Loucy (cell line): Measurements from ENCODE around the gene USP22.

Experiments
- H2AFZ ChIP-seq: fragments of 200-600 bp; sonication (generic); 2 replicates; pipeline ENCODE4 v1.6.0; 2016; ENCODE audit warnings: antibody characterized with exemption, mild to moderate bottlenecking, low read length, moderate library complexity
- H3F3A ChIP-seq: fragments of 200-600 bp; 2 replicates; pipeline ENCODE4 v1.6.0; 2016; ENCODE audit warnings: antibody characterized with exemption, low read depth, mild to moderate bottlenecking
- H3K27me3 ChIP-seq: fragments of 200-600 bp; sonication (generic); 2 replicates; pipeline ENCODE4 v1.6.1; 2014; ENCODE audit warnings: low read length, mild to moderate bottlenecking; ENCODE audit not compliant: insufficient read depth, poor library complexity, severe bottlenecking
- H3K36me3 ChIP-seq: fragments of 200-600 bp; sonication (generic); 2 replicates; pipeline ENCODE4 v1.6.1; 2016; ENCODE audit warnings: low read length; ENCODE audit not compliant: insufficient read depth
- H3K4me1 ChIP-seq: fragments of 200-600 bp; sonication (generic); 2 replicates; pipeline ENCODE4 v1.5.1; 2014; ENCODE audit warnings: low read length, mild to moderate bottlenecking; ENCODE audit not compliant: insufficient read depth, poor library complexity, severe bottlenecking
- H3K4me2 ChIP-seq: fragments of 200-600 bp; sonication (generic); 2 replicates; pipeline ENCODE4 v1.6.0; 2014; ENCODE audit warnings: antibody characterized with exemption, low read length, low read depth, mild to moderate bottlenecking; ENCODE audit not compliant: poor library complexity, severe bottlenecking
- H3K4me3 ChIP-seq: fragments of 200-600 bp; sonication (generic); 2 replicates; pipeline ENCODE4 v1.5.1; 2014; ENCODE audit warnings: low read length, mild to moderate bottlenecking, mixed read lengths; ENCODE audit not compliant: poor library complexity, severe bottlenecking
- H3K79me2 ChIP-seq: fragments of 200-600 bp; sonication (generic); 2 replicates; pipeline ENCODE4 v1.6.1; 2014; ENCODE audit warnings: low read length; ENCODE audit not compliant: insufficient read depth
- H3K9ac ChIP-seq: fragments of 200-600 bp; sonication (generic); 2 replicates; pipeline ENCODE4 v1.6.0; 2014; ENCODE audit warnings: mild to moderate bottlenecking, low read depth, low read length, moderate library complexity; ENCODE audit not compliant: poor library complexity, severe bottlenecking
- H3K9me2 ChIP-seq: fragments of 200-600 bp; sonication (generic); replicated peaks from 2 replicates; pipeline ENCODE4 v1.6.1; 2016; ENCODE audit warnings: low read depth, low read length, mixed read lengths
- H3K9me3 ChIP-seq: fragments of 200-600 bp; sonication (generic); 2 replicates; pipeline ENCODE4 v1.6.1; 2014; ENCODE audit warnings: mild to moderate bottlenecking, antibody characterized with exemption, low read length, low read depth; ENCODE audit not compliant: insufficient read depth
- H4K20me1 ChIP-seq: fragments of 200-600 bp; sonication (generic); 2 replicates; pipeline ENCODE4 v1.6.0; 2014; ENCODE audit warnings: antibody characterized with exemption, low read length, mild to moderate bottlenecking; ENCODE audit not compliant: insufficient read depth, poor library complexity, severe bottlenecking
- EZH2phosphoT487 ChIP-seq: fragments of 200-600 bp; IDR thresholded peaks from 2 replicates; pipeline ENCODE4 v1.6.1; 2018; ENCODE audit warnings: antibody characterized with exemption, mild to moderate bottlenecking, moderate library complexity, borderline replicate concordance
- TF ChIP-seq, protein P1 (sequence below): fragments of 200-600 bp; sonication (generic); conservative IDR thresholded peaks from 2 replicates; pipeline ENCODE4 v1.5.1; 2014; ENCODE audit warnings: mild to moderate bottlenecking, antibody characterized with exemption, low read length

Gene USP22

DNA sequence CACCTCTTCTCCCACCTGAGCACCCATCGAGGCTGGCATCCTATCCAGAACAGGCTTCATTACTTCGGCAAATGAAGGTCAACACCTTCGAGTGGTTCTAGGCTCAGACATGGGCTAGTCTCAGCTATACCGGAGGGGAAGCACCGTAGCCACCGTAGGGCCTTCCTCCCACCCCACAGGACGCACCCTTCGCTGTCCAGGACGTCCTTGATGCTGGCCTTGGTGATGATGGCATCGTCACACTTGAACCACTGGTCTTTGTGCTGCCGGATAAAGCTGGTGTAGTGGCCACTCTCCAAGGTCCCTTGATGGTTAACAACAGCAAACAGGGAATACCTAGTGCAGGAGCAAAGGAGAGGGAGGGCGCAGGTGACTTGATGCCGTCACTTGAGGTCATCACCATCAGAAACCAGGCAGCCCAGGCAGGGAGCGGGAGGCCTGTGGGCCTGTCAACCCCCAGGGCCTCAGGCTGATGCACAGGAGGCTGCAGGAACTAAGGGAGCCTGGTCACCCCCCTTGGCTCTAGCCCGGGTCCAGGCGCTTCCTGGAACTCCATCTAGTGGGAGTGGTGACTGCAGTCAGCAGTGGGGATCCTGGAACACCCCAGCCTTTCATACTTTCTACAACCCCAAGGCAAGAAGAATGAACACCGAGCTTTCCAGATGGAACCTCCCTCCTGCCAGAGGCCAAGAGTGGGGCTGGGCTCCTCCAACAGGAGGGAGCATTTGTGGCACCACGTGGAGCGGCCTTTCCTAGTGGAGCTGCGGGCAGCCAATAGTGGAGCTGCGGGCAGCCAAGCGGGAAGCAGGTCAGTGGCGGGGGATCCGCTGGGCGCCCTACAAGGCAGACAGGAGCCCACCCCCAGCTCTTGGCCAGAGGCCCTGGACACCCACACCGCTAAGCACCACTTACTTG, 38.5 kb downstream of the USP22 start:
- H4K20me1 ChIP-seq, result peaks cover 52% of the 10 kb centered on the region
- H3K9ac ChIP-seq, result no peak overlapping the region
- no peaks in the 10 kb centered on the region for H3K9me3 ChIP-seq
- TF ChIP-seq, protein P1, sequence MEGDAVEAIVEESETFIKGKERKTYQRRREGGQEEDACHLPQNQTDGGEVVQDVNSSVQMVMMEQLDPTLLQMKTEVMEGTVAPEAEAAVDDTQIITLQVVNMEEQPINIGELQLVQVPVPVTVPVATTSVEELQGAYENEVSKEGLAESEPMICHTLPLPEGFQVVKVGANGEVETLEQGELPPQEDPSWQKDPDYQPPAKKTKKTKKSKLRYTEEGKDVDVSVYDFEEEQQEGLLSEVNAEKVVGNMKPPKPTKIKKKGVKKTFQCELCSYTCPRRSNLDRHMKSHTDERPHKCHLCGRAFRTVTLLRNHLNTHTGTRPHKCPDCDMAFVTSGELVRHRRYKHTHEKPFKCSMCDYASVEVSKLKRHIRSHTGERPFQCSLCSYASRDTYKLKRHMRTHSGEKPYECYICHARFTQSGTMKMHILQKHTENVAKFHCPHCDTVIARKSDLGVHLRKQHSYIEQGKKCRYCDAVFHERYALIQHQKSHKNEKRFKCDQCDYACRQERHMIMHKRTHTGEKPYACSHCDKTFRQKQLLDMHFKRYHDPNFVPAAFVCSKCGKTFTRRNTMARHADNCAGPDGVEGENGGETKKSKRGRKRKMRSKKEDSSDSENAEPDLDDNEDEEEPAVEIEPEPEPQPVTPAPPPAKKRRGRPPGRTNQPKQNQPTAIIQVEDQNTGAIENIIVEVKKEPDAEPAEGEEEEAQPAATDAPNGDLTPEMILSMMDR, result no peak
- TF ChIP-seq EZH2phosphoT487, result no peak
- no peaks in the 10 kb centered on the region for H3K27me3 ChIP-seq
- no peak overlapping the region for H2AFZ ChIP-seq
- H3K79me2 ChIP-seq, result peaks cover 15% of the 10 kb centered on the region; the same call in 1 of the 2 replicates
- no peak overlapping the region for H3K4me3 ChIP-seq
- H3K4me1 ChIP-seq, result no peaks in the 10 kb centered on the region
- no peaks in the 10 kb centered on the region; the same call in 1 of the 2 replicates for H3F3A ChIP-seq
- H3K4me2 ChIP-seq, result no peak overlapping the region
- H3K9me2 ChIP-seq, result no peaks in the 10 kb centered on the region
- peaks cover 98% of the 10 kb centered on the region for H3K36me3 ChIP-seq

DNA sequence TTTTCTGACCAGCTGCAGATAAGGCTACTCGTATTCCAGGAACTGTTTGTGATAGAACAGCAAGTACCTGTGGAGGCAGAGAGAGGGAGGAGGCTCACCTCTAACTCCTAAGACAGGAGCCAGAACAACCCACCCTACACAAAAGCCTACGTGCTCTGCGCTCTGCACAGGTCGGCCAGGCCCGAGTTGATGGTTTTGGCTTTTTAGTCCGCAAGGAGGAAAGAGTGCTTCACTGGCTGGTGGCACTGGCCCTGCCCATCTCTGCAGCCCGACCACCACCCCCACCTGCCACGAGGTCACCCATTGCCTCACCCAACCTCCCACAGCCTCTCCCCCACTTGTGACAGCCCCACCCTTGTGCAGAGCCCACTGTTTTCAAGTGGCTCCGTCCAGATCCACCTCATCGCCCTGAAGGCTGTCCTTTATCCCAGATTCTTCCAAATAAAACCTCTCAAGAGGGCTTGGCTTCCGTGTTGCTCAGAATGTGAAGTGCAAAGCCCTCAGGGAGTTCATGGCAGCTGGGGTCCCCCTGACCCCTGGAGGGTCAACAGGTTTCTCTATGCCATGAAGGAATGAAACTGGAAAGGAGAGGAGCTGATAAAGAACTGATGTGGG, 39.7 kb downstream of the USP22 start:
- peaks cover 50% of the 10 kb centered on the region for H4K20me1 ChIP-seq
- H3K9ac ChIP-seq, result no peak overlapping the region
- TF ChIP-seq, protein P1, result no peak
- no peak for TF ChIP-seq EZH2phosphoT487
- H3K9me2 ChIP-seq, result no peaks in the 10 kb centered on the region
- H3K4me1 ChIP-seq, result no peaks in the 10 kb centered on the region
- no peaks in the 10 kb centered on the region for H3K27me3 ChIP-seq
- no peak overlapping the region for H3K4me3 ChIP-seq
- H3K36me3 ChIP-seq, result peaks cover 96% of the 10 kb centered on the region
- no peaks in the 10 kb centered on the region for H3K9me3 ChIP-seq
- H3F3A ChIP-seq, result no peaks in the 10 kb centered on the region; the same call in 1 of the 2 replicates
- no peak overlapping the region for H3K4me2 ChIP-seq
- H3K79me2 ChIP-seq, result peaks cover 9% of the 10 kb centered on the region; the same call in 1 of the 2 replicates
- H2AFZ ChIP-seq, result no peak overlapping the region

DNA sequence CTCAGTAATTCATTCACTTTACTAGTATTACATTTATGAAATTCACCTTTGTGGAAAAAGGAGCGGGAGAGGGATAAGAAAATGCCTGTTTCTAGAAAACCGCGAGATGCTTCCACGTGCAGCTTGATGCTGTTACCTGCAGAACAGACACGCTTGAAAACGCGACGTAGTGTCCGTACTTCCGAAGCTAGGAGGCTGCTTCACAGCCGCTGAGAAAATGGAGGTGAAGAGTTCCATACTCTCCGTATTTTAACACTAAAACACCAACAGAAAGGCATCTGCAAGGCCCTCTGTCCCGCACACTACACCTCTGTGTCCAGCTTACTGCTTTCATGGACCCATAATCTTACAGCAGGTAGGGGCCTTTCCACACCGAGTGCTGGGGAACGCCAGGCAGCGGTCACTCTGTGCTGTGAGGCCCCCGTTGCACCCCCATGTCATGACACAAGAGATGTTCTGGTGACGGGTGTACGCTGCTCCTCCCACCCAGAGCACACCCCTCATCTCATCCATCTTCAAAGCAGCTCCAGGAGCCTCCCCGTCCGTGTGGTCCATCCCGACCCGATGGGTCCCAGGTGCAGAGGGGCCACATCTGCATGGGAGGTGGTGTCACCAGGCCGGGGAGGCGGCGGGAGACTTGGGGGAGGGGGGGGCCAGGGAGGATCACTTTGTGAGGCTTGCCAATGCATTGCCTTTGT, 40.4 kb downstream of the USP22 start:
- Histone ChIP-seq H3K4me3 (no peak overlapping the region), H3K4me2 (no peak overlapping the region), H3K79me2 (peaks cover 9% of the 10 kb centered on the region; the same call in 1 of the 2 replicates), H4K20me1 (peaks cover 44% of the 10 kb centered on the region), H2AFZ (no peak overlapping the region), H3K36me3 (peaks cover 94% of the 10 kb centered on the region), H3F3A (no peaks in the 10 kb centered on the region; the same call in 1 of the 2 replicates), H3K9ac (no peak overlapping the region), H3K4me1 (no peaks in the 10 kb centered on the region), H3K27me3 (no peaks in the 10 kb centered on the region), H3K9me2 (no peaks in the 10 kb centered on the region), H3K9me3 (no peaks in the 10 kb centered on the region)
- TF ChIP-seq, protein P1, result no peak
- no peak for TF ChIP-seq EZH2phosphoT487
